Activated CD4-positive, alpha-beta memory T cell treated with anti-CD3 and anti-CD28 coated beads, Interleukin-2, amount 10 ng/mL, durations not matched to agents 7 days and 5 days (primary cell): ENCODE data around the gene CADPS. TPM values are rescaled to one million over a fixed set of nuclear protein-coding genes. Genes with fewer than 3 reads are reported as not detected.

Source experiments
- CTCF ChIA-PET: fragments of 350-600 bp; sonication (Branson Sonifier 250); formaldehyde crosslinking; loops from one replicate; lab custom pipeline; 2021; ENCODE audit warnings: antibody characterized with exemption, inconsistent platforms; lab: Charles Lee
- POLR2A ChIA-PET: fragments of 350-600 bp; sonication (Branson Sonifier 250); formaldehyde crosslinking; loops from one replicate; lab custom pipeline; 2021; ENCODE audit warnings: antibody characterized with exemption; lab: Charles Lee
- DNase-seq: peaks from one replicate; pipeline ENCODE4 v3.0.0-alpha.2; 2020
- H3K27ac Mint-ChIP-seq: one replicate; pipeline ENCODE4 v1.8.0; 2021; ENCODE audit warnings: mild to moderate bottlenecking, mixed read lengths
- H3K27me3 Mint-ChIP-seq: one replicate; pipeline ENCODE4 v1.8.0; 2021; ENCODE audit warnings: mixed read lengths
- H3K36me3 Mint-ChIP-seq: one replicate; pipeline ENCODE4 v1.8.0; 2021; ENCODE audit warnings: low read depth, mixed read lengths
- H3K4me1 Mint-ChIP-seq: one replicate; pipeline ENCODE4 v1.8.0; 2021; ENCODE audit warnings: mixed read lengths
- H3K4me3 Mint-ChIP-seq: one replicate; pipeline ENCODE4 v1.8.0; 2021; ENCODE audit warnings: mild to moderate bottlenecking, mixed read lengths
- H3K9me3 Mint-ChIP-seq: one replicate; pipeline ENCODE4 v1.8.0; 2021; ENCODE audit warnings: mixed read lengths
- total RNA-seq, 2 experiments: library from RNA; stranded (reverse); gene quantifications; one replicate each; pipeline ENCODE4 v1.2.3, GENCODE V29; 2021

The CADPS gene
- total RNA-seq, 2 experiments from 2014 or later = not detected

DNA sequence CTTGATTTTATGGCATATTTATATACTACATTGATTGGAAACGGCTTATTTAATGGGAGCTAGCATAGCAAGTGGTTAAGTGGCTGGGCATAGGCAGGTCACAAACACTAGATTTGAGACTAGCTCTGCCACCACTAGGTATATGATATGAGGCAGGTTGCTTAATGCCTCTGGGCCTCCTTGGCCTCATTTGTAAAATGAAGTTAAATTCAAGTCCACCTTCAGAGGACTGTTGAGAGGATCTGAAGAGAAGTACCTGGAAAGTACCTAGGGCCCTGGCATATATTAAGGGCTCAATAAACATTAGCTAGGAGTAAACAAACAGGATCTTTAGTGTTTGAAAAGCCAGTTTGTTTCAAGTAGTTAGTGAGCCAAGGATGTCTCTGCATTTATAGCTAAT lies 335.5 kb downstream of the CADPS start:
- POLR2A ChIA-PET = no interaction called here
- Mint-ChIP-seq H3K27ac (no peak overlapping the region), H3K4me1 (no peaks in the 10 kb centered on the region), H3K4me3 (no peak overlapping the region), H3K9me3 (no peaks in the 10 kb centered on the region), H3K36me3 (no peaks in the 10 kb centered on the region), H3K27me3 (no peaks in the 10 kb centered on the region)
- CTCF ChIA-PET = no interaction called here
- no peak for DNase-seq

DNA sequence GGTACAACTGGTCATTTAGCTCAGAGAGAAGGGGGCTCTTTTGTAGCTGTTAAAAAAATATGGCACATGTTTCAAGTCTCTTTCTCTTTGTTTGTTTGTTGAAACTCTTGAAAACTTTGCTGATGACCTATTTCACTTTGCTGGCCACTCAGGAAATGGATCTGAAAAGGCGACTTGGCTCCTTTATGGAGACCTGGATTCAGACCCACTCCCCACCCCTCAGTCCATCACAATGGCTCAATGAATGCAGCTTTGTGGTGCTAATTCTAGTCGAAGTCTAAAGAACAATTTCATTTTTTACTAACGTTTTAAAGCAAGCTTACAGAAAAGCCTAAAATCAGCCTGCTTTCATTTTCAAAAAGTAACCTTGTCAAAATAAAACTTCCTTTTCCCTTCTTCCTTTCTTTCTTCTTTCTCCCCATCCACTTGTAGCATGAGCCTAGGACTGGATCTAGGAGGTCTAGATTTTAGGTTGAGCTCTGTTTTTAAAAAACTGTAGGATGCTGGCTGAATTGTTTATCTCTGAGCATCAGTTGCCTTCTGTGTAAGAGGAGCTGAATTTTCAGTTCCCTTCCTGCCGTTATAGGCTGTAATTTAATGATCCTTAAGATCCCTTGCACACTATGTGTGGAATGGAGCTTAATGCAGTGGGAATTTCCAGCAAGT lies 336.4 kb downstream of the CADPS start:
- DNase-seq = no peak
- Mint-ChIP-seq H3K4me3 (no peak overlapping the region), H3K27me3 (no peaks in the 10 kb centered on the region), H3K36me3 (no peaks in the 10 kb centered on the region), H3K27ac (no peak overlapping the region), H3K9me3 (no peaks in the 10 kb centered on the region), H3K4me1 (no peaks in the 10 kb centered on the region)
- CTCF ChIA-PET = no interaction called here
- POLR2A ChIA-PET = no interaction called here

DNA sequence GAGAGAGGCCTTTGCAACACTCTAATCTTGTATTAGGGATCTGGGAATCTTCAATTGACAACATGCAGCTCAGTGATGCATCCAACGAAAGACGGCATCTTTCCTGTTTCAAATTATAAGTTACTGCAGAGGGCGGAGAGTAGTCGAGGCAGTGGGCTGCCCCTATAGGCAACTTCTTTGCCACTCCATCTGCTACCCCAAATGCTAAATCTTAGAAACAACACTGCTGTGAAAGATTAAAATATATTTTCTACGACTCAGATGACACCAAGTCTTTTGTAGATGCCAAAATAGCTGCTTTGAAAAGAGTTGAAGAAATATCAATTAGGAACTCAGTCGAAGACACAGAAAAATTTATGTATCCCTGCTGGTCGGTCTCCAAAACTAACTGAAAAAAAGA lies 340.9 kb downstream of the CADPS start:
- H3K9me3 Mint-ChIP-seq = no peaks in the 10 kb centered on the region
- H3K4me3 Mint-ChIP-seq = no peak overlapping the region
- H3K36me3 Mint-ChIP-seq = no peaks in the 10 kb centered on the region
- H3K27me3 Mint-ChIP-seq = no peaks in the 10 kb centered on the region
- ChIA-PET POLR2A (no interaction called here), CTCF (no interaction called here)
- H3K27ac Mint-ChIP-seq = no peak overlapping the region
- no peaks in the 10 kb centered on the region for H3K4me1 Mint-ChIP-seq
- no peak for DNase-seq

DNA sequence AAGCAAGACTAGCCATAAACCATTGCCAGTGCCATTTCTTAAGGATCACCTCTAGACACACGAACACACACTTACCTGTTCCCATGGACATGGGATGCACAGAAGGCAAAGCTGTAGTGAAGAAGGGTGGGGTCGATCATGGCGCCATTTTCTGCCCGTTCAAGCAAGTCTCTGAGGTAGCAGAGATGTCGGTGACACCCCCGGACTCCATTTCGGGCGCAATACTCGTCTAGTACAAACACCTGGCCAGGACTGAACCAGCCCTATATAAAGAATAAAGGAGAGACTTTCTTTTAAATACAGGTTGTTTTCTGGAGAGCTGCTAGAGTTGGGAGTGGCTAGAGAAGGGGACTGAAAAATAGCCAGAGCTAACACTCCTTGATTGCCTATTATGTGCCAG lies 342.4 kb downstream of the CADPS start:
- ChIA-PET CTCF (no interaction called here), POLR2A (no interaction called here)
- H3K9me3 Mint-ChIP-seq = no peaks in the 10 kb centered on the region
- H3K36me3 Mint-ChIP-seq = no peaks in the 10 kb centered on the region
- H3K27me3 Mint-ChIP-seq = no peaks in the 10 kb centered on the region
- H3K27ac Mint-ChIP-seq = no peak overlapping the region
- DNase-seq = no peak
- no peak overlapping the region for H3K4me3 Mint-ChIP-seq
- no peaks in the 10 kb centered on the region for H3K4me1 Mint-ChIP-seq

DNA sequence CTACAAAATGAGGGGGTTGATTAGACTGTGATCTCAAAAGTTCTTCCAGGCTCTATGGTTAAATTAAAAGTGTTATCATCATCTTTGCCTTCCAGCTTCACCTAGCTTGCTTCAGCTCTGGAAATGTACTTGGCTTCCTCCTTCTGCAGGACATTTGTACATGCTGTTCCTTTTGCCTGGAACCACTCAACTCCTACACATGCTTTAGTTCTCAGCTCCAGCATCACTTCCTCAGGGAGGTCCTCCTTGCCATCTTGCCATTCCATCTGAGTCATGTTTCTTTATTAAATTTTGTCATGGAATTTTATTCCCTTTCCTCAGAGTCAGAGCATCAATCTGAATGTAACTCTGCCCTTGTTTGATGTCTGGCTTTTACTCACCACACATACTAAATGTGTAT lies 343.2 kb downstream of the CADPS start:
- Mint-ChIP-seq H3K4me1 (no peaks in the 10 kb centered on the region), H3K27me3 (no peaks in the 10 kb centered on the region), H3K27ac (no peak overlapping the region), H3K9me3 (no peaks in the 10 kb centered on the region), H3K36me3 (no peaks in the 10 kb centered on the region), H3K4me3 (no peak overlapping the region)
- DNase-seq = no peak
- POLR2A ChIA-PET = no interaction called here
- CTCF ChIA-PET = no interaction called here

DNA sequence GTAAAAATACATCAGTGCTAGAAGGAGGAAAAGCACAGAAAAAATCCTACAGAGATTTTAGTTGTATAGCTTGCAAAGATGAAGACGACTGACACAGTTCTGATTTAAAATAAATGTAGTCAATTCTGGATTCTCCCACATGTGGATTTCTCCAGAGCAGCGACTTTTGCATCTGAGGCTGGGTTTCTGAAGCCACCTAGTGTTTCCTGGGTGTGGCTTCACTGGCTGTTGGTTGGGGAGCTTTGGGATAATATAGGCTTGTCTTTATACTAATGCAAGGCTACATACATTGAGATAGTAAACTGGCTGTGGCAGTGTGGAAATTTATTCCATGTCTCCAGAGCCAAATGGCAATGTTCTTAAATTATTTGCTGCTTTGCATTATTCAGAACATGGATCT lies 343.7 kb downstream of the CADPS start:
- no peaks in the 10 kb centered on the region for H3K9me3 Mint-ChIP-seq
- DNase-seq = no peak
- H3K27me3 Mint-ChIP-seq = no peaks in the 10 kb centered on the region
- CTCF ChIA-PET = no interaction called here
- no peak overlapping the region for H3K4me3 Mint-ChIP-seq
- H3K27ac Mint-ChIP-seq = no peak overlapping the region
- POLR2A ChIA-PET = no interaction called here
- H3K36me3 Mint-ChIP-seq = no peaks in the 10 kb centered on the region
- no peaks in the 10 kb centered on the region for H3K4me1 Mint-ChIP-seq

DNA sequence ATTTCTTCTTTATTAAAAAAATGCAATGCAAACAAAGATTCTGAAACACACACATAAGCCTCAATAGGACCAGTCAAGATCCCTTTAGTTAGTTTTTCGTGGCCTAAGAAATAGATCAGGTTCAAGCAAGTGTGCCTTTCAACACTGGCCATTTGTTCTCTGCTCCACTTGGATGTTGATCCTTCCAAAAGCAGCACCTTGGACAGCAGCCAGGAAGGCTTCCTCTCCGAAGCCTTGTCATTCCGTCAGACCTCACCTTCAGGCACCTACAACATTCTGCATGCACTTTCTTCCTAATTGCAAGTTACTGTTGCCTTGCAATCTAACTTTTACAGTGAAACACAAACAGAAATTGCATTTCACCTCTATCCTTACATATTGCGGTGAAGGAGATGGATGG lies 346.0 kb downstream of the CADPS start:
- ChIA-PET POLR2A (no interaction called here), CTCF (no interaction called here)
- peak; percentile 16 for DNase-seq
- Mint-ChIP-seq H3K9me3 (peaks cover 4% of the 10 kb centered on the region), H3K27ac (no peak overlapping the region), H3K36me3 (no peaks in the 10 kb centered on the region), H3K27me3 (no peaks in the 10 kb centered on the region), H3K4me1 (no peaks in the 10 kb centered on the region), H3K4me3 (no peak overlapping the region)

DNA sequence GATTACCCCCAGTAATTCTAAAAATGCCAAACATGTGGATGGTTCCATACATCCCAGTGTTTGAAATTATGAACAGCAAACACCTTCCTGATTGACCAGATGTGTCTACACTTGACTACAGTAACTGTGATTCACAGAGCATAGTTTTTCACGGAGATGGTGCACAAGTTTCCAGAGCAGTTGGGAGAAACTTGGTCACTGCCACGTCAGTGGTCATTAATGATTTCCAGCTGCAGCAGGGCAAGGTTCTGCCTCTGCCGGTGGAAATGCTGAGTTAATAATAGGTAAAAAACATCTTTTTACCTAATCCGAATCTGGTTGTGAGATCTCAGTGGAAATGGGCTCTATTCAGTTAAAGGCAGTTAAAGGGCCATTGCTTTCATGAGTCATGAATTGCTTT lies 347.7 kb downstream of the CADPS start:
- no peaks in the 10 kb centered on the region for H3K27me3 Mint-ChIP-seq
- DNase-seq = no peak
- H3K36me3 Mint-ChIP-seq = no peaks in the 10 kb centered on the region
- ChIA-PET CTCF (no interaction called here), POLR2A (no interaction called here)
- peaks cover 4% of the 10 kb centered on the region for H3K9me3 Mint-ChIP-seq
- no peak overlapping the region for H3K4me3 Mint-ChIP-seq
- H3K27ac Mint-ChIP-seq = no peak overlapping the region
- H3K4me1 Mint-ChIP-seq = no peaks in the 10 kb centered on the region

DNA sequence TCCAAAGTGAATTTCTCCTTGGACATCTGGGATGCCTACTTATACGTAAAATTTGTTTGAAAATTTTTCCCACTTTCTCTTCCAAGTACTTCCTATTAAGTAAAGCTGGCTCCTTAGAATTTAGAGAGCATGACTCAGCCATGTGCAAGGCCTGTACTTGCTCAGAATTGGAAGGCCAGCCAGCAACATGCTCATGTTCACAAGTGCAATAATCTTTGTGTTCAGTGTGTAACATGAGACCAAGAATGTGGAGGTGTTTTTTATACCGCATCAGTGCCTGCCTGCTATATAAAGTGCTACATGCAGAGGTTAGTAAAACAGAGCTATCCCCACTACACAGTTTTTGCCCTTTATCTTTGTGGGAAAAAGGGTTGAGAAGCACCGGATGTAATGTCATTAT lies 349.9 kb downstream of the CADPS start:
- Mint-ChIP-seq H3K4me1 (no peaks in the 10 kb centered on the region), H3K9me3 (peaks cover 4% of the 10 kb centered on the region), H3K36me3 (no peaks in the 10 kb centered on the region), H3K27ac (no peak overlapping the region), H3K4me3 (no peak overlapping the region), H3K27me3 (no peaks in the 10 kb centered on the region)
- CTCF ChIA-PET = no interaction called here
- POLR2A ChIA-PET = no interaction called here
- DNase-seq = no peak

DNA sequence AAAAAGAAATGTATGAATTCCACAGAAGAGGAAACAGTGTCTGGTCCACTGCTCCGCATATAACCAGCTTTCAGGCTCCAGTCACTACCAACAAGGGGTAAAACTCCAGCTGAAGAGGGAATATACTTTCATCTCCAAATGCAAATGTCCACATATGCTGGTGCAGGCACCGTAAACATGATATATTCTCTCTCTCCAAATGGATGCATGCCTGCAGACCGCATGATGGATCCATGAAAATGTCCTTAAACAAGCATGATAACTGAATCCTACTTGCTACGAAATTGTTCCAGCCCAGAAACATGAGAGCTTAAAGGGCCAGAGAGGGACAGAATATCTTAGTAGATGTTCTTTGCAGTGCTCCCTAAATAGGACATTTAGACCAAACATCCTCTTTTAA lies 351.5 kb downstream of the CADPS start:
- Mint-ChIP-seq H3K9me3 (peaks cover 4% of the 10 kb centered on the region), H3K36me3 (no peaks in the 10 kb centered on the region), H3K27ac (no peak overlapping the region), H3K4me3 (no peak overlapping the region), H3K4me1 (no peaks in the 10 kb centered on the region), H3K27me3 (no peaks in the 10 kb centered on the region)
- ChIA-PET CTCF (no interaction called here), POLR2A (no interaction called here)
- no peak for DNase-seq

DNA sequence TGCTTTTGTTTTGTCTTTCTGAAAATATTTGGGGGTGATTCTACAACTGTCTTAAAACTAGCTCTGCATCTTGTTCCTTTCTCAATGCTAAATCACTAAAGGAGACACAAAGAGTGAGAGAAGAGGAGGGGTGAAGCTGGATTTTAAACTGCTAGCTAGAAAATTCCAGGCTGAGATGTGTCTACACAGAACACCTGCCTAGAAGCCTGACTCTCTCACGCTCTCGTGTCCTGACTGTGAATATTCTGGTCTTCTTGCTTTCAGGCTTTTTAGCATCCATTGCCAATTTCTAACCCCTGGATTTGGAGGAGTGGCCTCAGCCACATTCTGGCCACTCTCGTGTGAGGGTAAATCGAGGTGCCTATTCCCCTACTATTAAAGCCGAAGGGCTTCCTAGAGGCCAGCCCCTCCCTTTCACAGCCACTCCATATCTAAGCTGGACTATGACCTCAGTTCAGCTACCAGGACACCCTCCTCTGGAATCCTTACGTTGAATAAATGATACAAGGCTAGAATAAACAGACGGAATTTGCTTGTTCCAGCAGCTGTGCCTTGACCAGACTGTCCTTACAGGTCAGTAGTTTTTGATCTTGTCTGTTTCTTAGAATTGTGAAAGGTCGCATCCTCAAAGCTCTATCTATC lies 353.6 kb downstream of the CADPS start:
- H3K4me3 Mint-ChIP-seq = no peak overlapping the region
- DNase-seq = no peak
- no peaks in the 10 kb centered on the region for H3K27me3 Mint-ChIP-seq
- no peaks in the 10 kb centered on the region for H3K36me3 Mint-ChIP-seq
- ChIA-PET CTCF (no interaction called here), POLR2A (no interaction called here)
- peaks cover 4% of the 10 kb centered on the region for H3K9me3 Mint-ChIP-seq
- H3K27ac Mint-ChIP-seq = no peak overlapping the region
- no peaks in the 10 kb centered on the region for H3K4me1 Mint-ChIP-seq

DNA sequence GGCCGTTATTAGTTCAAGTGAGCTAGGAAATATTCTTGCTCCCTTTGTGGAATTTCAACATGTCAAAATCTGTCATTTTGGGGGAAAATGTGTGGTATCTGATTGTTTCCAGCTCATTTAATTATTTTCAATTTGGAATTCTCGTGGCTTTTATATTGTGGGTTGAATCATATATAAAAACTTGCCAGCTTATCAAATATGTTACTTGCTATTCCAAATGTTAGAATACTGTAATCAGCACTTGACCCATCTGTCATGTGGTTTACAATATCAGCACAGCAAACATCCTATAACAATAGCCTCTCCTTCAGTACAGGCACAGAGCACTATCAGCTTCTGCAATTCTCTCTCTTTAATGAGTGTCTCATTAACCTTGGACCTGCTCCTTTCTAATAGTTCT lies 371.7 kb downstream of the CADPS start:
- ChIA-PET CTCF (no interaction called here), POLR2A (no interaction called here)
- H3K27me3 Mint-ChIP-seq = no peaks in the 10 kb centered on the region
- no peaks in the 10 kb centered on the region for H3K36me3 Mint-ChIP-seq
- no peak overlapping the region for H3K4me3 Mint-ChIP-seq
- no peaks in the 10 kb centered on the region for H3K4me1 Mint-ChIP-seq
- H3K9me3 Mint-ChIP-seq = no peaks in the 10 kb centered on the region
- no peak overlapping the region for H3K27ac Mint-ChIP-seq
- DNase-seq = no peak

DNA sequence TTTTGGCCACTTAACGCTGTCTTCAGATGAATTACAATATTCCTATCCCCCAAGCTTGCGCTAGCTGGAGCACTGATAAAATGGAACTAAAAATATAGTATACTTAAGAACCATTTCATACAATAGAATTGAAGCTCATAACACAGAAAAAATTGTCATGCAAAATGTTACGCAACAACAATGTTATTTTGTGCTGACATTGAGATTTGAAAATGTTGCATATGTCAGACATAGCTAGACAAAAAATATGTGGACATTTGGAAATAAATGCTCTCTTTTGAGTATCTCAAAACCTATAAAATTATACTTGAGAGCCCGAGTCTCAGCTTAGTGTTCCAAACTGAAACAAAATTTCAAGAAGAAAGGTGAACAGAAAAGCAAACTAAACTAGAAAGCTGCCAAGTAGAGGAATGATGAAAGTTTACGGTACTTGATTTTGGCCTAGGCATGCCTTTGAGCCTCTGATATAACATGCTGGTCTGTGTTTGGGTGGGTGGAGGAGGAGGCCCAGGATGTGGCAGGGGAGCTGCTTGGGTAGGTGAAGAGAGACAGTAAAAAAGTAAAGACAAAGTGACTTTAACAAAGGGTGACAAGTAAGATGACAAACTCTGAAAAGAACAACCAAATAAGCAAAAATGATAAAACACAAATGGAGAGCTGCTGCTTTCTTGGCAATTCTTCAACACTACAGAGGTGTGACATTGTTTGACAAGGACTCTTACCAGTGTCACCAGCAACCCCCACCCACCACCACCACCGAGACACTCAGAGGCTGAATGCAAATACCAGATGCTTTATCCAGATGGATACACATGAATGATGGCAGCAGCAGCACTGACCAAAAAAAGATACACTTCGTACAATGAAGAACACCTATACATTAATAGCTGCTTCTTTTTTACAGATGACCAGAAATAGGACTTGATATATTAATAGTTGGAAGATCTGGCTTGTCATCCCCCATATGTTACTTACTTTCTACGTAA lies 372.6 kb downstream of the CADPS start:
- no peaks in the 10 kb centered on the region for H3K4me1 Mint-ChIP-seq
- no peak for DNase-seq
- no peaks in the 10 kb centered on the region for H3K27me3 Mint-ChIP-seq
- H3K27ac Mint-ChIP-seq = no peak overlapping the region
- H3K4me3 Mint-ChIP-seq = no peak overlapping the region
- ChIA-PET CTCF (no interaction called here), POLR2A (interaction anchor here (1.4 kb wide), 1 partner anchor 22 kb away, joined by 3 read pairs; no protein-coding TSS in a partner anchor)
- no peaks in the 10 kb centered on the region for H3K9me3 Mint-ChIP-seq
- H3K36me3 Mint-ChIP-seq = no peaks in the 10 kb centered on the region
